Retinal pigment epithelial cell (primary cell): Measurements from ENCODE around the gene ZNF821.
"Not testable (repeated sequence)": the region's sequence is repeated elsewhere in the genome, so short reads cannot be mapped to it uniquely, and the experiment has no call there.

Source experiments
- DNase-seq: peaks from one replicate; pipeline ENCODE4 v3.0.0-alpha.2; 2010; ENCODE audit warnings: low read depth
- H3K4me3 ChIP-seq: 2 replicates; pipeline ENCODE4 v1.5.1; 2011; ENCODE audit warnings: mild to moderate bottlenecking, low read length, control low read depth, moderate library complexity
- TF ChIP-seq, protein P1 (sequence below): conservative IDR thresholded peaks from 2 replicates; pipeline ENCODE4 v1.5.1; 2011; ENCODE audit warnings: low read depth, low read length, control low read depth, inconsistent platforms

Gene ZNF821

DNA sequence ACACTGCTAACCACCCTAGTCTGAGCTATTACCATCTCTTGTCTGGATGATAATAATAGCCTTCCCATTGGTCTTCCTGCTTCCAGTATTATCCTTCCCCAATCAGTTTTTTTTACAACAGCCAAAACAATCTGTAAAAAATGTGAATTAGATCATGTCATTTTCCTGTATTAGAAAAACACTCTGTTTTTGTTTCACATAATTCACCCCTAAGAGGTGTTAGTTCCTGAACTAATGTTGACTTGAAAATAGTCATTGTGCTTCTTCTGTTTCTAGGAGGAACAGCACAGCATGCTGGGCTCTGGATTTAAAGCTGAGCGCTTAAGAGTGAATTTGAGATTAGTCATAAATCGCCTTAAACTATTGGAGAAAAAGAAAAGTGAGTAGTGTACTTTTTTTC, 31.4 kb upstream of the ZNF821 start:
- DNase-seq, result no peak
- TF ChIP-seq, protein P1, sequence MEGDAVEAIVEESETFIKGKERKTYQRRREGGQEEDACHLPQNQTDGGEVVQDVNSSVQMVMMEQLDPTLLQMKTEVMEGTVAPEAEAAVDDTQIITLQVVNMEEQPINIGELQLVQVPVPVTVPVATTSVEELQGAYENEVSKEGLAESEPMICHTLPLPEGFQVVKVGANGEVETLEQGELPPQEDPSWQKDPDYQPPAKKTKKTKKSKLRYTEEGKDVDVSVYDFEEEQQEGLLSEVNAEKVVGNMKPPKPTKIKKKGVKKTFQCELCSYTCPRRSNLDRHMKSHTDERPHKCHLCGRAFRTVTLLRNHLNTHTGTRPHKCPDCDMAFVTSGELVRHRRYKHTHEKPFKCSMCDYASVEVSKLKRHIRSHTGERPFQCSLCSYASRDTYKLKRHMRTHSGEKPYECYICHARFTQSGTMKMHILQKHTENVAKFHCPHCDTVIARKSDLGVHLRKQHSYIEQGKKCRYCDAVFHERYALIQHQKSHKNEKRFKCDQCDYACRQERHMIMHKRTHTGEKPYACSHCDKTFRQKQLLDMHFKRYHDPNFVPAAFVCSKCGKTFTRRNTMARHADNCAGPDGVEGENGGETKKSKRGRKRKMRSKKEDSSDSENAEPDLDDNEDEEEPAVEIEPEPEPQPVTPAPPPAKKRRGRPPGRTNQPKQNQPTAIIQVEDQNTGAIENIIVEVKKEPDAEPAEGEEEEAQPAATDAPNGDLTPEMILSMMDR, result no peak
- no peak overlapping the region for H3K4me3 ChIP-seq

DNA sequence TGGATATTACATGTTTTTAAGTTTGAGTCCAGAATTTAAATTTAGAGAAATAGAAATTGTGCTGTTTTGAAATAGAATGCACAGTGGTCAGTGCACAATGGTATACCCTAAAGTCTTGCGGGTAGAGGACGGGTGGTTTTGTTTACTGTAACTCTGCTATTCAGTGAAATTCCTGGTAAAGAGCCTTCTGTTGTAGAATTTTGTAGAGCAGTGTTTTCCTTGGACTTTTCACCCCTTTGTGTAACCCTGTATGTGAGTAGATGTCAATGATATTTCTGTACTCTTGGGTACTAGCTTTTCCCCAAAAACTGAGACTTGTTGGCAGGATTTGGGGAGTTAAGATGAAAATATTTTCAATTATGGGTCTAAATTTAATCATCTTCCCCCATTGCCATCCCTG, 30.8 kb upstream of the ZNF821 start:
- no peak for DNase-seq
- no peak overlapping the region for H3K4me3 ChIP-seq
- TF ChIP-seq, protein P1, result no peak

DNA sequence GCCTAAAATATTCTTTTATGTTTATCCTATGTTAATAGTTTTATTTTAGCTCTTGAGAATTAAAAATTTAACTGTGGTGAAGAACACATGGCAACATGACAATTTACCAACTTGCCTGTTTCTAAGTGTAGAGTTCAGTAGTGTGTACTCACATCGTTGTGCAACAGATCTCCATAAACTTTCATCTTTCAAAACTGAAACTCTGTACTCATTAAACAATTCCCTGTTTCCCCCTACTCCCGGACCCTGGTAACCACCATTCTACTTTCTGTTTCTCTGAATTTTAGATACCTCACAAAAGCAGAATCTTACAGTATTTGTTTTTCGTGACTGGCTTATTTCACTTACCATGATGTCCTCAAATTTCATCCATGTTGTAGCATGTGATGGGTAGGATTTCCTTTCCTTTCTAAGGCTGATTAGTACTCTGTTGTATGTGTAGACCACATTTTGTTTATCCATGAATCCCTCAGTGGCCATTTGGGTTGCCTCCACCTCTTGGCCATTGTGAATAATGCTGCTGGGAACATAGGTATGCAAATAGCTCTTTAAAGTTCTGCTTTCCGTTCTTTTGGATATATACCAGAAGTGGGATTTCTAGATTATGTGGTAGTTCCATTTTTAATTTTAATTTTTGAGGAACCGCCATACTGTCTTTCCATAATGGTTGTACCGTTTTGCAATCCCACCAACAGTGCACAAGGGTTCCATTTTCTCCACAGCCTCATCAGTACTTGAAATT, 28.7 kb upstream of the ZNF821 start:
- no peak for DNase-seq
- TF ChIP-seq, protein P1, result no peak
- H3K4me3 ChIP-seq, result no peak overlapping the region

GRCh38 chr16:71911121-71911520, 27.1 kb upstream of the ZNF821 start:
- TF ChIP-seq, protein P1, result no peak
- DNase-seq, result no peak
- H3K4me3 ChIP-seq, result no peak overlapping the region

DNA sequence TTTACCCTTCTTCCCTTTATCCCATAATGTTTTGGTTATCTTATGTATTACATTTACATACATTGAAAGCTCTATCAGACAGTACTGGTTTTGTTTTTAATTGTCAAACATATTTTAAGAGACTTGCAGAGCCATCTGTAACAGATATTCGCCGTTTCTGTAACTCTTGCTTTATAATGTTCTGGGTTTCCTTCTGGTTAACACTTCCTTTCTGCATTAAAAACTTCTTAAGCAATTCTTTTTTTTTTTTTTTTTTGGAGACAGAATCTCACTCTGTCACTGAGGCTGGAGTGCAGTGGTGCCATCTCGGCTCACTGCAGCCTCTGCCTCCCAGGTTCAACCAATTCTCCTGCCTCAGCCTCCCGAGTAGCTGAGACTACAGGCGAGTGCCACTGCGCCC, 21.8 kb upstream of the ZNF821 start:
- not testable (repeated sequence) for DNase-seq, H3K4me3 ChIP-seq

DNA sequence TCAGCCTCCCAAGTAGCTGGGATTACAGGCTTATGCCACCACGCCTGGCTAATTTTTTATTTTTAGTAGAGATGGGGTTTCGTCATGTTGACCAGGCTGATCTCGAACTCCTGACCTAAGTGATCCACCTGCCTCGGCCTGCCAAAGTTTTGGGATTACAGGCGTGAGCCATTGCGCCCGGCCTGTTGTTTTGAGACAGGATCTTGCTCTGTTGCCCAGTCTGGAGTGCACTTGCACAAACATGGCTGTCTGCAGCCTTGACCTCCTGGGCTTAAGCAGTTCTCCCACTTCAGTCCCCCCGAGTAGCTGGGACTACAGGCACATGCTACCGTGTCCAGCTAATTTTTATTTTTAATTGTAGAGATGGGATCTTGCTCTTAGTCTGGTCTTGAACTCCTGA, 20.3 kb upstream of the ZNF821 start:
- TF ChIP-seq, protein P1, result no peak
- no peak overlapping the region for H3K4me3 ChIP-seq
- DNase-seq, result no peak

DNA sequence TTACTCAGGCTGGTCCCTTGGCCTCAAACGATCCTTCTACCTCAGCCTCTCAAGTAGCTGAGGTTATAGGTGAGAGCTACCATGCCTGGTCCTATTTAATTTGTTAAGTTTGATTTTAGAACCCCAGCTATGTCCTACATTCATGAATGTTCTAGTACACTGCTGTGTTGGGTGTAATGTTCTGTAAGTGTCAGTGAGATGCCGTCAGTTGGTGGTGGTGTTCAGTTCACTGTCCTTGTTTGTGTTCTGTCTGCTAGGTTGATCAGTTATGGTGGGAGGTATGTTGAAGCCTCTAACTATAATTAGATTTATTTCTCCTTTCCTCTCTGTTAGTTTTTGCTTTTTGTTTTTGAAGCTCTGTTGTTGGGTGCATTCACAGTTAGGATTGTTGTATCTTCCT, 19.6 kb upstream of the ZNF821 start:
- TF ChIP-seq, protein P1, result no peak
- no peak overlapping the region for H3K4me3 ChIP-seq
- no peak for DNase-seq
